Measurements from ENCODE around the gene MSI2.

DNA sequence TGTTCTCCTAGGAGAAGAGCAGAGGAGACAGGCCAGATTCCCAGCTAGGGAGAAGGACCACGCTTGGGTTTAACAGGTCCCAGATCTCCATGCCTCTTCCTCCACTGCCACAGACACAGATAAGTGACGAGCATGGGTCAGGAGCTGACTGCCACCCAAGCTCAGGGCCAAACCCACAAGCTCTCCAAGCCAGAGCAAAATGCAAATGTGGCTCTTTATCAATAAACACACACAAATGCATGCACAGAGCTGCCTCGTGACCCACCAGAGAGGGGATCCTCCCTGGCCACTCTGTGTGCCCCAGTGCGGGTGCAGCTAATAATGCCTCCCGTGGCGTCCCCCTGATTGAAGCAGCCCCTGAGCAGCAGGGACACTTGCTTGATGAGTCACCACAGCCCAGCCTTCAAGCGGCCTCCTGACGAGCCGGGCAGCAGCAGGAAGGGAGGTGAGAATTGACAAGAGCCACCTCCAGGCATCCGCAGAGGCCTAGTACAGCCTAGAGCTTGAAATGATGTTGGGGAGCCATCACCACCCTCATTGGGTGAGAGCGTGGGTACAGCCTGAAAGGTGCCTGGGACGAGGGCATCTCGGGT, 344.9 kb downstream of the MSI2 start:
- TF ChIP-seq, protein P1, sequence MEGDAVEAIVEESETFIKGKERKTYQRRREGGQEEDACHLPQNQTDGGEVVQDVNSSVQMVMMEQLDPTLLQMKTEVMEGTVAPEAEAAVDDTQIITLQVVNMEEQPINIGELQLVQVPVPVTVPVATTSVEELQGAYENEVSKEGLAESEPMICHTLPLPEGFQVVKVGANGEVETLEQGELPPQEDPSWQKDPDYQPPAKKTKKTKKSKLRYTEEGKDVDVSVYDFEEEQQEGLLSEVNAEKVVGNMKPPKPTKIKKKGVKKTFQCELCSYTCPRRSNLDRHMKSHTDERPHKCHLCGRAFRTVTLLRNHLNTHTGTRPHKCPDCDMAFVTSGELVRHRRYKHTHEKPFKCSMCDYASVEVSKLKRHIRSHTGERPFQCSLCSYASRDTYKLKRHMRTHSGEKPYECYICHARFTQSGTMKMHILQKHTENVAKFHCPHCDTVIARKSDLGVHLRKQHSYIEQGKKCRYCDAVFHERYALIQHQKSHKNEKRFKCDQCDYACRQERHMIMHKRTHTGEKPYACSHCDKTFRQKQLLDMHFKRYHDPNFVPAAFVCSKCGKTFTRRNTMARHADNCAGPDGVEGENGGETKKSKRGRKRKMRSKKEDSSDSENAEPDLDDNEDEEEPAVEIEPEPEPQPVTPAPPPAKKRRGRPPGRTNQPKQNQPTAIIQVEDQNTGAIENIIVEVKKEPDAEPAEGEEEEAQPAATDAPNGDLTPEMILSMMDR (IDR thresholded peaks at IDR 0.05), result no peak
- no peak for TF ChIP-seq POLR2A (IDR thresholded peaks at IDR 0.05)

Data from adrenal gland (tissue), 5 donors.